HG03103 (cell line): Measurements from ENCODE around the gene ARHGEF25.
"Not testable (repeated sequence)": the region's sequence is repeated elsewhere in the genome, so short reads cannot be mapped to it uniquely, and the experiment has no call there.

ENCODE experiments used
- ATAC-seq: cut with Tn5 transposase; IDR thresholded peaks from one replicate; pipeline ENCODE4 v1.9.1; 2021; ENCODE audit warnings: low read depth; ENCODE audit not compliant: unreplicated experiment

The ARHGEF25 gene

GRCh38 chr12:57611108-57611826 is at the start of gene ARHGEF25:
Gene ARHGEF25, plus strand, starts transcription at chr12:57611435. Its CDS starts 460 bp downstream, at chr12:57611895.
- ATAC-seq: no peak

- no peak for ATAC-seq
These were observed 47.9 kb upstream of the ARHGEF25 start for GRCh38 chr12:57563358-57563757.

GRCh38 chr12:57564178-57564740 is 47.0 kb upstream of the ARHGEF25 start:
- ATAC-seq: no peak

- ATAC-seq: no peak
These were observed 42.4 kb upstream of the ARHGEF25 start for GRCh38 chr12:57568838-57569237.

GRCh38 chr12:57569858-57570257 is 41.4 kb upstream of the ARHGEF25 start:
- ATAC-seq: no peak

GRCh38 chr12:57570438-57570837 is 40.8 kb upstream of the ARHGEF25 start:
- ATAC-seq: not testable (repeated sequence)

- ATAC-seq: no peak
These were observed 39.1 kb upstream of the ARHGEF25 start for GRCh38 chr12:57571926-57572762.

GRCh38 chr12:57574795-57575194 is 36.4 kb upstream of the ARHGEF25 start:
- no peak for ATAC-seq

- no peak for ATAC-seq
These were observed 35.2 kb upstream of the ARHGEF25 start for GRCh38 chr12:57575771-57576612.

- no peak for ATAC-seq
These were observed 34.5 kb upstream of the ARHGEF25 start for GRCh38 chr12:57576613-57577160.

GRCh38 chr12:57577981-57578758 is 33.1 kb upstream of the ARHGEF25 start:
- no peak for ATAC-seq

GRCh38 chr12:57579011-57579410 is 32.2 kb upstream of the ARHGEF25 start:
- ATAC-seq: no peak

GRCh38 chr12:57579677-57580465 is 31.4 kb upstream of the ARHGEF25 start:
- no peak for ATAC-seq

- ATAC-seq: no peak
These were observed 30.8 kb upstream of the ARHGEF25 start for GRCh38 chr12:57580466-57580795.

GRCh38 chr12:57581802-57582201 is 29.4 kb upstream of the ARHGEF25 start:
- no peak for ATAC-seq

GRCh38 chr12:57582440-57582839 is 28.8 kb upstream of the ARHGEF25 start:
- no peak for ATAC-seq

- ATAC-seq: peak; percentile 93
These were observed 28.0 kb upstream of the ARHGEF25 start for GRCh38 chr12:57583008-57583831.

- no peak for ATAC-seq
These were observed 27.2 kb upstream of the ARHGEF25 start for GRCh38 chr12:57584050-57584449.
